GM20000 (cell line): Measurements from ENCODE around the gene TF.
"Not testable (repeated sequence)": the region's sequence is repeated elsewhere in the genome, so short reads cannot be mapped to it uniquely, and the experiment has no call there.

ENCODE experiments used
- DNase-seq: peaks from one replicate; pipeline ENCODE4 v3.0.0; 2012; ENCODE audit warnings: low spot score
- CTCF ChIP-seq: IDR thresholded peaks from 2 replicates; pipeline ENCODE4 v1.5.1; 2012; ENCODE audit warnings: mild to moderate bottlenecking, control low read depth; ENCODE audit errors: extremely low read depth, missing control alignments

Gene TF

GRCh38 chr3:133706033-133706432 lies 40.2 kb upstream of the TF start:
- no peak for TF ChIP-seq CTCF
- no peak for DNase-seq

- TF ChIP-seq CTCF, result no peak
- no peak for DNase-seq
Observed at GRCh38 chr3:133709139-133709750, 36.9 kb upstream of the TF start.

- no peak for DNase-seq
- no peak for TF ChIP-seq CTCF
Observed at GRCh38 chr3:133711013-133711412, 35.2 kb upstream of the TF start.

- no peak for DNase-seq
- TF ChIP-seq CTCF, result no peak
Observed at GRCh38 chr3:133712017-133712416, 34.2 kb upstream of the TF start.

GRCh38 chr3:133713347-133713746 lies 32.8 kb upstream of the TF start:
- TF ChIP-seq CTCF, result no peak
- DNase-seq, result no peak

- TF ChIP-seq CTCF, result no peak
- DNase-seq, result no peak
Observed at GRCh38 chr3:133717424-133717823, 28.8 kb upstream of the TF start.

- DNase-seq, result no peak
- no peak for TF ChIP-seq CTCF
Observed at GRCh38 chr3:133722935-133723334, 23.3 kb upstream of the TF start.

- DNase-seq, result no peak
- TF ChIP-seq CTCF, result no peak
Observed at GRCh38 chr3:133730993-133731392, 15.2 kb upstream of the TF start.

GRCh38 chr3:133732231-133732630 lies 14.0 kb upstream of the TF start:
- not testable (repeated sequence) for DNase-seq
